ENCODE measurements around the gene TMC8.

DNA sequence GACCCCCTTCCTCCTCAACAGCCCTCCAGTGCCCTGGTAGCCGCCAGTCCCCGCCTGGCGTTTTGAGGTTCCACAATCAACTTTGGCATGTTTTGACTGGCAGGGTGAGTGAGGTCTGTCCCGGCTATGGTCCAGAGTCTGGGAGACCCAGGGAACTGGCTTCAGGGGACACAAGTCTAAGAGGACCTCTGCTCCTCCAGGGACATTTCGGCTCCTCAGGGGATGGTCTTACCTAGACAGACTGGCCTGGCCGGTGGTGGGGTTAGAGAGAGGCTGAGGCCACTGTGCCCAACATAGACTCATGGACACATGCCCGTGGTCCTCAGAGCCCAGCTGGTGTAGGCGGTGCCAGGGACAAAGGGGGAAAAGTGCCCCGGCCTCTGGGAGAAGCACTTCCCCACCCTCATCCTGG lies 2.2 kb downstream of the TMC8 start:
- TF ChIP-seq, protein P1, sequence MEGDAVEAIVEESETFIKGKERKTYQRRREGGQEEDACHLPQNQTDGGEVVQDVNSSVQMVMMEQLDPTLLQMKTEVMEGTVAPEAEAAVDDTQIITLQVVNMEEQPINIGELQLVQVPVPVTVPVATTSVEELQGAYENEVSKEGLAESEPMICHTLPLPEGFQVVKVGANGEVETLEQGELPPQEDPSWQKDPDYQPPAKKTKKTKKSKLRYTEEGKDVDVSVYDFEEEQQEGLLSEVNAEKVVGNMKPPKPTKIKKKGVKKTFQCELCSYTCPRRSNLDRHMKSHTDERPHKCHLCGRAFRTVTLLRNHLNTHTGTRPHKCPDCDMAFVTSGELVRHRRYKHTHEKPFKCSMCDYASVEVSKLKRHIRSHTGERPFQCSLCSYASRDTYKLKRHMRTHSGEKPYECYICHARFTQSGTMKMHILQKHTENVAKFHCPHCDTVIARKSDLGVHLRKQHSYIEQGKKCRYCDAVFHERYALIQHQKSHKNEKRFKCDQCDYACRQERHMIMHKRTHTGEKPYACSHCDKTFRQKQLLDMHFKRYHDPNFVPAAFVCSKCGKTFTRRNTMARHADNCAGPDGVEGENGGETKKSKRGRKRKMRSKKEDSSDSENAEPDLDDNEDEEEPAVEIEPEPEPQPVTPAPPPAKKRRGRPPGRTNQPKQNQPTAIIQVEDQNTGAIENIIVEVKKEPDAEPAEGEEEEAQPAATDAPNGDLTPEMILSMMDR (conservative IDR thresholded peaks at IDR 0.05; ENCODE audit: low read length), result no peak
- no peak for TF ChIP-seq EZH2phosphoT487 (IDR thresholded peaks at IDR 0.05; ENCODE audit: borderline replicate concordance)

Data from Loucy (cell line).